Stomach (tissue), 4 donors: ENCODE measurements around the gene CFAP221.

Source experiments
- POLR2A ChIP-seq, 4 donors: fragments of 450-650 bp; IDR thresholded peaks; one replicate each; pipeline ENCODE4 v1.6.1; 2016; ENCODE audit warnings: antibody characterized with exemption in 4 of 4, control low read depth in 2 of 4, mild to moderate bottlenecking in 1 of 4, moderate library complexity in 1 of 4
- POLR2AphosphoS5 ChIP-seq, 3 donors: sonication (generic); formaldehyde crosslinking; IDR thresholded peaks; one replicate each; pipeline ENCODE4 v1.6.1; 2016; ENCODE audit warnings: antibody characterized with exemption in 3 of 3
- TF ChIP-seq, protein P1 (sequence below), 7 experiments: fragments of 450-650 bp in 4 of 7; fragments of 200-600 bp in 3 of 7; sonication (generic) in 3 of 7; IDR thresholded peaks; one replicate each; pipeline ENCODE4 v1.5.1; 2016 to 2019; ENCODE audit warnings: antibody characterized with exemption in 7 of 7, control low read depth in 2 of 7, mild to moderate bottlenecking in 1 of 7

- TF ChIP-seq POLR2A (IDR thresholded peaks at IDR 0.05) (no peak), POLR2AphosphoS5 (IDR thresholded peaks at IDR 0.05) (no peak)
- TF ChIP-seq, protein P1, sequence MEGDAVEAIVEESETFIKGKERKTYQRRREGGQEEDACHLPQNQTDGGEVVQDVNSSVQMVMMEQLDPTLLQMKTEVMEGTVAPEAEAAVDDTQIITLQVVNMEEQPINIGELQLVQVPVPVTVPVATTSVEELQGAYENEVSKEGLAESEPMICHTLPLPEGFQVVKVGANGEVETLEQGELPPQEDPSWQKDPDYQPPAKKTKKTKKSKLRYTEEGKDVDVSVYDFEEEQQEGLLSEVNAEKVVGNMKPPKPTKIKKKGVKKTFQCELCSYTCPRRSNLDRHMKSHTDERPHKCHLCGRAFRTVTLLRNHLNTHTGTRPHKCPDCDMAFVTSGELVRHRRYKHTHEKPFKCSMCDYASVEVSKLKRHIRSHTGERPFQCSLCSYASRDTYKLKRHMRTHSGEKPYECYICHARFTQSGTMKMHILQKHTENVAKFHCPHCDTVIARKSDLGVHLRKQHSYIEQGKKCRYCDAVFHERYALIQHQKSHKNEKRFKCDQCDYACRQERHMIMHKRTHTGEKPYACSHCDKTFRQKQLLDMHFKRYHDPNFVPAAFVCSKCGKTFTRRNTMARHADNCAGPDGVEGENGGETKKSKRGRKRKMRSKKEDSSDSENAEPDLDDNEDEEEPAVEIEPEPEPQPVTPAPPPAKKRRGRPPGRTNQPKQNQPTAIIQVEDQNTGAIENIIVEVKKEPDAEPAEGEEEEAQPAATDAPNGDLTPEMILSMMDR (IDR thresholded peaks at IDR 0.05), result no peak
These were observed 4.4 kb downstream of the CFAP221 start for GRCh38 chr2:119548516-119549120.
